K562 (cell line): ENCODE data around the gene OLFML2A. TPM values are rescaled to one million over a fixed set of nuclear protein-coding genes. Genes with fewer than 3 reads are reported as not detected.
A peak's percentile ranks its signal among the peaks of the same experiment; 100 is the strongest.

Experiments used
- ARID3B ChIP-seq: fragments of 250-450 bp; sonication (Bioruptor Pico); IDR thresholded peaks from 2 replicates; pipeline ENCODE4 v1.4.0; 2020; ENCODE audit warnings: borderline replicate concordance
- BCOR ChIP-seq: fragments of 450-650 bp; IDR thresholded peaks from 2 replicates; pipeline ENCODE4 v1.6.1; 2016
- CBFA2T3 ChIP-seq: fragments of 450-650 bp; IDR thresholded peaks from 2 replicates; pipeline ENCODE4 v1.6.1; 2017
- GMEB1 ChIP-seq: fragments of 250-450 bp; sonication (Bioruptor Pico); IDR thresholded peaks from 2 replicates; pipeline ENCODE4 v1.4.0; 2020; ENCODE audit warnings: mild to moderate bottlenecking
- GTF2F1 ChIP-seq: IDR thresholded peaks from 2 replicates; pipeline ENCODE4 v1.6.1; 2011; ENCODE audit warnings: low read depth, low read length, improper control_type of control experiment
- PCBP2 ChIP-seq: fragments of 200-400 bp; formaldehyde crosslinking; IDR thresholded peaks from 2 replicates; pipeline ENCODE4 v1.6.1; 2018; ENCODE audit warnings: low read length, low read depth, mild to moderate bottlenecking, moderate library complexity; ENCODE audit not compliant: poor library complexity, severe bottlenecking
- TAL1 ChIP-seq: fragments of 450-650 bp; IDR thresholded peaks from 2 replicates; pipeline ENCODE4 v1.6.1; 2016; ENCODE audit warnings: mild to moderate bottlenecking
- TSHZ1 ChIP-seq: fragments of 250-450 bp; sonication (Bioruptor Pico); IDR thresholded peaks from 2 replicates; pipeline ENCODE4 v1.4.0; 2020; ENCODE audit warnings: mild to moderate bottlenecking, moderate library complexity
- ZNF518B ChIP-seq: fragments of 250-450 bp; sonication (Bioruptor Pico); IDR thresholded peaks from 2 replicates; pipeline ENCODE4 v1.5.0; 2021; ENCODE audit warnings: mild to moderate bottlenecking, moderate library complexity
- ZNF57 ChIP-seq: fragments of 450-650 bp; formaldehyde crosslinking; IDR thresholded peaks from 2 replicates; pipeline ENCODE4 v1.4.0; 2020; ENCODE audit warnings: mild to moderate bottlenecking, moderate library complexity
- polyA plus RNA-seq, 8 experiments: library from polyadenylated mRNA; depleted of rRNA in 4 of 8; stranded (reverse) in 5 of 8; unstranded in 3 of 8; fragments of >200 nt; fragmentation: Nextera tagmentation in 2 of 8; fragmentation: Illumina TruSeq in 1 of 8; extraction: Ambion mirVana in 2 of 8; extraction: Trizol in 1 of 8; gene quantifications; 2 replicates each; pipeline versions ENCODE4 v1.2.1 to v1.2.3, GENCODE V29; 2011 to 2014; ENCODE audit warnings: inconsistent platforms in 1 of 8, missing spikeins in 1 of 8
- total RNA-seq, 7 experiments: library from RNA; depleted of rRNA in 6 of 7; stranded (reverse); fragments of >200 nt in 6 of 7; fragmentation: Illumina TruSeq in 2 of 7; extraction: Trizol in 2 of 7; gene quantifications; 2 replicates each; pipeline versions ENCODE4 v1.2.1 to v1.2.3, GENCODE V29; 2011 to 2021; ENCODE audit warnings: low replicate concordance in 1 of 7

OLFML2A gene
- total and polyA plus RNA-seq, 9 of the 15 experiments (the other 6 are each of a cell fraction or from before 2014, with no cell fraction given) = 0.16 TPM; not detected in 8

- TF ChIP-seq ZNF518B (no peak), ARID3B (CRISPR knock-in tag) (no peak), ZNF57 (CRISPR knock-in tag) (no peak), TSHZ1 (CRISPR knock-in tag) (no peak), CBFA2T3 (peak; percentile 74), BCOR (0 out of 2 replicates have a peak, but pooled peaks have one; percentile 37), GMEB1 (CRISPR knock-in tag) (no peak), GTF2F1 (no peak), PCBP2 (no peak), TAL1 (peak; percentile 18; the same call in 1 of the 2 replicates)
- TF ChIP-seq, all 486 proteins: peak for 9
Measured at GRCh38 chr9:124808246-124808956, 31.5 kb downstream of the OLFML2A start (continued).
